ENCODE measurements around the gene HOXA10.

Gene HOXA10

DNA sequence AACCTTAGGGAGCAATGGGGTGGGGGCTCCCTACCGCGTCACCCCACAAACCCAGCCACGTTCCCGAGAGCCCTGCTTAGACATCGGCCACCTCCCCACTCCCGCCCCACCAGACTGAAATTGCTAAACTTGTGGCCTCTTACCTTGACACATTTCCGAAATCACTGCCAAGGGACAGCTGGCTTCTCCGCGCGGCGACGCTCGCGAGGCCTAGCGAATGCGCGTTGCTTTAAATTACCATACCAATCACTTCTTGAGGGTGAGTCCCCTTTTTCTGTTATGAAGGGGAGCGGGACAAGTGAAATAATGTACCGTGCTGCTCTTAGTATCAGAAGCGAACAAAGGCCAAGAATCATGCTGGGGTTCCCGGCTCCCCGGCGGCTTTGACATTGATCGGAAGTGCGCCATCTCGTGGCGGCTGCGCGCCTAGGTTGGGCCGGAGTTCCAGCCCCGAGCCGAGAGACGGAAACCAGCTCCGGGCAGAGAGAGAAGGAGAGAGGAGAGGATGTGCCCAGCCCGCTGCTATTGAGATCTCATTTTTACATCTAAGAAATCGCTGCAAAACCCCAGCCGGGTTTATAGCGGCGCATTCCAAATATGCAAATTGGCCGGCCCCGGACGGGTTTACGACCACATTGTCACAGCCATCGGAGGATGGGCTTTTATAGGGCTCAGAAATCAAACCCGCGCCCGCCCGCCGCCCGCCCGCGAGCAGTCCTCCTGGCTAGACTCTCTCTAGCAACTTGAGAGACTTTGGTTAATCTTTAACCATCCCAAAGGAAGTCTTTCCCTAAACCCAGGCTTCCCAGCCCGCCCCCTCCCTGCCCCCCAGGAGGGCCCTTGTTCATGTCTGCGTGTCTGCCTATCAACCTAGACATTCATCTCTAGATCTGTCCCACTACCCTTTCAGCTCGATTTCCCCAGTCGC is 5.6 kb upstream of the HOXA10 start:
- Histone ChIP-seq H3K4me1 (ENCODE audit: insufficient read depth, low read length) (no peaks in the 10 kb centered on the region), H3K36me3 (ENCODE audit: insufficient read depth, low read depth, low read length) (no peaks in the 10 kb centered on the region), H3K9me3 (ENCODE audit: insufficient read depth, low read depth, low read length) (peaks cover 10% of the 10 kb centered on the region), H3K9ac (ENCODE audit: low read depth, low read length) (no peak overlapping the region), H3K4me3 (ENCODE audit: low read length) (no peak overlapping the region), H3K27me3 (ENCODE audit: insufficient read depth, low read length) (peaks cover 100% of the 10 kb centered on the region), H3K27ac (ENCODE audit: low read length) (no peak overlapping the region)

DNA sequence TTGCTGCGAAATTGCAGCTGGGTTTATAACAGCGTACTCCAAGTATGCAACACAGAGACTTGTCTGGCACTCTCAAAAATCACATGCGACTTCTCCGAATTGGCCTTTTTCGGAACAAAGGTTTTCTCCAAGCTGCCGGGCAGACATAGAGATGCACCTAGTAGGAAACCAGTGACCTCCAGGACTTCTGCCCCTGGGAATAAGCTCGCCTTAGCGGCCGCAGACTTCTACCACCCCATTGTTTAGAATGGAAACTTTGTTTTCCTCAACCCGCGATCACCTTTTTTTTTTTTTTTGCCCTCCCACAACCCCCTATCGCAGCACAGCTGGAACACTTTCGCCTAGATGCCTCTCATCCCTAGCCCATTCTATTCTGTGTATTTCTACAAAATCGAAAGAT is 4.9 kb upstream of the HOXA10 start:
- Histone ChIP-seq H3K9ac (ENCODE audit: low read depth, low read length) (no peak overlapping the region), H3K27ac (ENCODE audit: low read length) (no peak overlapping the region), H3K27me3 (ENCODE audit: insufficient read depth, low read length) (peaks cover 100% of the 10 kb centered on the region)

DNA sequence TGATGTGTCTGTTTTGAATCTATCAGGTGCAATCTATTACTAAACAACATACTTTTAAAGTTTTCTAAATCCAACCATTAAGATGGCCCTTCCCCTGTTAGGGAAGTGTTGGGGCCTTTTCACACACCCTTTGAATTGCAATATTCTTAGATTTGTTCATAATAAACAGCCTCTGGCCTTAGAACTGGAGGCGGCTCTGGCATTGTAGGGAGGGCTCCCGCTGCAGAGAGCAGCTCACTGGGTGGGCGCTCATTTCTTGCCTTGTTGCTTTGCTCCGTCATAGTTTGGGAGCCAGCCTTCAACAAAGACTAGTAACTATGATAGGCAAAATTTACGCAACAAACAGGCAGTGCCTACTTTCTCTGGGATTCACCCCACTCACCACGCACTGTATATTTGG is 4.2 kb upstream of the HOXA10 start:
- peaks cover 100% of the 10 kb centered on the region for H3K27me3 ChIP-seq (ENCODE audit: insufficient read depth, low read length)
- H3K4me1 ChIP-seq (ENCODE audit: insufficient read depth, low read length) = no peaks in the 10 kb centered on the region
- H3K9ac ChIP-seq (ENCODE audit: low read depth, low read length) = no peak overlapping the region
- no peaks in the 10 kb centered on the region for H3K36me3 ChIP-seq (ENCODE audit: insufficient read depth, low read depth, low read length)
- no peak overlapping the region for H3K27ac ChIP-seq (ENCODE audit: low read length)
- peaks cover 10% of the 10 kb centered on the region for H3K9me3 ChIP-seq (ENCODE audit: insufficient read depth, low read depth, low read length)
- no peak overlapping the region for H3K4me3 ChIP-seq (ENCODE audit: low read length)

More for the DNA sequence above, 4.9 kb upstream of the HOXA10 start:
- H3K36me3 ChIP-seq (ENCODE audit: insufficient read depth, low read depth, low read length) = no peaks in the 10 kb centered on the region
- no peaks in the 10 kb centered on the region for H3K4me1 ChIP-seq (ENCODE audit: insufficient read depth, low read length)
- H3K4me3 ChIP-seq (ENCODE audit: low read length) = no peak overlapping the region
- peaks cover 10% of the 10 kb centered on the region for H3K9me3 ChIP-seq (ENCODE audit: insufficient read depth, low read depth, low read length)

DNA sequence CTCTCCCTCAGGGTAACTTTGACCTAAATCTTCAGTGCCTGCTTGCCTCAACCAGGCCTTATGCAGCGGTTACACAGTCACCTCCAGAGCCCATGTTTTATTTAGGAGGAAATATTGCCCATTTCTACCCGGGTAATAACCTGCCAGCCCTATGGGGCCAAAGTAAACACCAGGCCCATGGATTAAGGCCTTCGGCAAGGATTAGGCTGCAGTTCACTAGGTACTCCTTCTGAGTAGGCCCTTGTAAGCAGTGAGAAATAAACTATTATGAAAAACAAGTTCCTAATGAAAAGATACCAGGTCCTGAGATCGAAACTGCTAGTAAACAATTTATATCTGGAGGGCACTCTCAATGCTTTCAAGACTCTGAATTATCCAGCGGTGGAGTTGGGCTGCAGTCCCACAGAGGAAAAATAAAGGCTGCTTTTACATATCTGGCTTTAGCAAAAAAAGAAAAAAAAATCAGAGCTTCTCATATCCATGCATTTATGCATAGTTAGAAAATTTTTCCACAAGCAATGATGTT is 3.7 kb upstream of the HOXA10 start:
- H3K27me3 ChIP-seq (ENCODE audit: insufficient read depth, low read length) = peaks cover 100% of the 10 kb centered on the region
- no peak overlapping the region for H3K4me3 ChIP-seq (ENCODE audit: low read length)
- H3K4me1 ChIP-seq (ENCODE audit: insufficient read depth, low read length) = no peaks in the 10 kb centered on the region
- H3K9me3 ChIP-seq (ENCODE audit: insufficient read depth, low read depth, low read length) = peaks cover 10% of the 10 kb centered on the region
- no peak overlapping the region for H3K9ac ChIP-seq (ENCODE audit: low read depth, low read length)
- no peak overlapping the region for H3K27ac ChIP-seq (ENCODE audit: low read length)
- no peaks in the 10 kb centered on the region for H3K36me3 ChIP-seq (ENCODE audit: insufficient read depth, low read depth, low read length)

DNA sequence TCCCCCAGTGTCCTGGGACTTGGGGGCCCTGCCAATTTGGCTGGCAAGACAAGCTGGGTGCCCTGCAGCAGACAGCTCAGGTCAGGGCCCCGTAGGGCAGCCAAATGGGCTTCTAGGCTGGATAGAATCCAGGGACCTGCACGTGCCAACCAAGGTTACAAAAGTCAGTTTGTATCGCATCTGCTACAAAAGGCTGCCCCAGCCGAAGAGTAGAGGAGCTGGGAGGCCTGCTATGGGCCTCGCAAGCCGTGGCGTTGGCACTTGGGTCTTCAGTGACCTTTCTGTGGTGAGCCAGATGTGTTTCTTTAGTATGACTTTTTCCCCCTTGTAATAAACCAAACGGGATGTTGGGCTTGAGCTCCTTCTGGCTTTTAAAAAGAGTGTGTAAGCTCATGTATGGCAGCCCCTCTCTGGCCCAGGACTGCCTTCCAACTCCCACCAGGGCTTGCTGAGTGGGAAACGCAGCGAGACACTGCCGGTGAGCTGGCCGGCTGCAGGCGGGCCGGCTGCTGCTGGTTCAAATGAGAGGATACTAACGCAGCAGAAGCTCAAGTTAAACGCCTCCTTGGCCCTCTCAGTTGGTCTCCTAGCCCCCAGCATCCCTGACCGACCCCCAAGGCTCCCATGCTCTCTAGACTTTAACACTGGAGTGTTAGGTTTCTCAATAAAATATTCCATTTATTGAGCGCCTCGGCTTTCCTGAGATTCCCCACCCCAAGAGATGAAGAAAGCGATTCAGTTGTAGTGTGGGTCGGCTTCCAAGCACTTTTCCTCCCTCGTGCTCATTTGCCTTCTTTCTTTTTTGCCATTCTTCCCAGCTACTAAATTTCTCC is 3.1 kb upstream of the HOXA10 start:
- peaks cover 100% of the 10 kb centered on the region for H3K27me3 ChIP-seq (ENCODE audit: insufficient read depth, low read length)

DNA sequence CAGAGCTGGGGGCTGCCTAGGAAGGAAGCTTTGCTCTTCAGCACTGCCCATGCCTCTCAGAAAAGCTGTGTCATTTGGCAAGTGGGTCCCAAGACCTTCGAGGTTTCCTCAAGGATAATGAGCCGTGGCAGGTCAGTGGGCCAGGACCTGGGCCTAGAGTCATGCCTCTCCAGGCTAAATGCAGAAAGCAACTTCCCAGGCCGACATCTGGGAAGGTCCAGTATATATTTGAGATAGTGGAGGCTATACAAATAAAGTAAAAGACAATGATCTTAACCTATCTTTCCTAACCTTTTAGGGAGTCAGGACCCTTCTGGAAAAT is 2.4 kb upstream of the HOXA10 start:
- peaks cover 16% of the 10 kb centered on the region for H3K9me3 ChIP-seq (ENCODE audit: insufficient read depth, low read depth, low read length)
- peaks cover 100% of the 10 kb centered on the region for H3K27me3 ChIP-seq (ENCODE audit: insufficient read depth, low read length)
- no peaks in the 10 kb centered on the region for H3K36me3 ChIP-seq (ENCODE audit: insufficient read depth, low read depth, low read length)
- H3K4me1 ChIP-seq (ENCODE audit: insufficient read depth, low read length) = no peaks in the 10 kb centered on the region
- no peak overlapping the region for H3K4me3 ChIP-seq (ENCODE audit: low read length)
- H3K9ac ChIP-seq (ENCODE audit: low read depth, low read length) = no peak overlapping the region
- H3K27ac ChIP-seq (ENCODE audit: low read length) = no peak overlapping the region

More for the DNA sequence above, 3.1 kb upstream of the HOXA10 start:
- Histone ChIP-seq H3K36me3 (ENCODE audit: insufficient read depth, low read depth, low read length) (no peaks in the 10 kb centered on the region), H3K4me3 (ENCODE audit: low read length) (no peak overlapping the region), H3K9me3 (ENCODE audit: insufficient read depth, low read depth, low read length) (peaks cover 15% of the 10 kb centered on the region), H3K27ac (ENCODE audit: low read length) (no peak overlapping the region), H3K4me1 (ENCODE audit: insufficient read depth, low read length) (no peaks in the 10 kb centered on the region), H3K9ac (ENCODE audit: low read depth, low read length) (no peak overlapping the region)

DNA sequence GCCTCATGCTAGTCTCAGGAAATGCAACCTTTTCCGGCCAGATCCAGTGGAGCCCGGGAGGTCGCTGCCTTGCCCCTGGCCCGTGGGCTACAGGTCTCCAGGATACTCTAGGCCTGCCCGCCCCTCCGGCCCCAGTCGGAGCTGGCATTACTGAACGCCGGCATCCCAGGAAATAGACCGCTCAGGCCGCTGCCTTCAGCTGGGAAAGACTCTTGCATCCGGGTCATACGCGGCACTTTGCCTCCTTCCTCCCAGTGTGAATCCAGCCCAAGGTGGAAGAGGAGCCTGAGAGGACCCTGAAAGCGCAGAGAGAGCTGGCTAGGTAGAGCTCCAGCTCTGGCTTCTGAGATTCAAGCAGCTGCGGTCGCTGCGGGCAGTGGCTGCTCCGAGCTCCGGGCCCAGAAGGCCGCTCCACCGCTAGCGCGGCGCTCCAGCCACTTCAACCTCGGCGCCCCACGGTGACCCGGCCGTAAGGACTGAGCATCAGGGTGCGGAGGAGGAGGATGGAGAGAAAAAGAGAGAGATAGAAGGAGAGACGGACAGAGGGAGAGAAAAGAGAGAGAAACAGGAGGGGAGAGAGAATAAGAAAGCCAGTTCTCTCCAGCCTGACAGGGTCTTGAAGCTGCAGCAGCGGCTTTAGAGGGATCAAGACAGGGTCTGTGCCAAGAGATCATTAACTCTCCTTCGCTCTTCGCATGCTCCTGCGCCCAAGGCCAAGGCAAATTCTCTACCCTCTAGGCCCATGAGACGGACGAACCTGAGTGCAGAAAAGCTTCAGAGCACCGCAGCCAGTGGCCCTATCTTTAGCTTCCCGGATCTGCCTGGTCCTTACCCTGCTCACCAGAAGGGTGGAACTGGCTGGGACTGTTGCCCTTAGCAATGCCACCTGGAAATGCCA is 1.8 kb upstream of the HOXA10 start:
- no peaks in the 10 kb centered on the region for H3K4me1 ChIP-seq (ENCODE audit: insufficient read depth, low read length)
- no peak overlapping the region for H3K27ac ChIP-seq (ENCODE audit: low read length)
- H3K4me3 ChIP-seq (ENCODE audit: low read length) = no peak overlapping the region
- no peaks in the 10 kb centered on the region for H3K36me3 ChIP-seq (ENCODE audit: insufficient read depth, low read depth, low read length)
- H3K27me3 ChIP-seq (ENCODE audit: insufficient read depth, low read length) = peaks cover 100% of the 10 kb centered on the region
- peaks cover 16% of the 10 kb centered on the region for H3K9me3 ChIP-seq (ENCODE audit: insufficient read depth, low read depth, low read length)
- H3K9ac ChIP-seq (ENCODE audit: low read depth, low read length) = no peak overlapping the region

DNA sequence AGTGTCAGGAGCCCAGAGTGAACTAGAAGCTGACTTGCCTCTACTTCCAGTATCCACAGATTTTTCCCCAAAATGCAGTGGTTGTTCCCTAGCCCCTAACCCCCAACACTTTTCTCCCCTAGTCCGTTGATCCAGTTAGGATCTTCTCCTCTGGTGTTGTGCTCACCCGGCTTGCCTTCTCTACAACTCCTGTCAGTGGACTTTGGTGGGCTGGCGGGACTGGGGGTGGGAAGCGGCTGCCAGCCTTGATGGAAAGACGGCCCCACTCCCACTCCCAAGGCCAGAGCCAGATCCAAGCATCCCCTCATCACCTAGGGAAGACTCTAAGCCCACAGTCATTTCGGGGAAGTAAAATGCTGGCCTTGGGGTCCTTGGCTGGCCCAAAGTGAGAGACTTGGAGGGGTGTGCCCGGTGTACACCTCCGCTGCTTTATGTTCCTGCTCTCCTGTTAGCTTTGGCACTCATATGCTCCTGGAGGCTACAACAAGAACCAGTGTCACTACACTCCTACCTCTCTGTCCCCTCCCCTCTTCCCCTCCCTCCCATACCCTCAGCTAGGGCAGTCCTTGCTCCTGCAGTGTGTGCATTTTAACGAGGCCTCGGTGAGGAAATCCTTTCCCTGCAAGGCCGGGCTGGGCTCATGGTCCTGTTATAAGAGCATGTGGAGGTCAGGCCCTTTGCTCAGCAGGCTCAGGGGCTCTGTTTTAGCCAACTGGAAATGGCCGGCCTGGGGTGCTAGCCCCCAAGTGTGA is 930 bp upstream of the HOXA10 start:
- Histone ChIP-seq H3K27me3 (ENCODE audit: insufficient read depth, low read length) (peaks cover 100% of the 10 kb centered on the region), H3K9ac (ENCODE audit: low read depth, low read length) (no peak overlapping the region), H3K27ac (ENCODE audit: low read length) (no peak overlapping the region), H3K4me3 (ENCODE audit: low read length) (no peak overlapping the region), H3K9me3 (ENCODE audit: insufficient read depth, low read depth, low read length) (peaks cover 16% of the 10 kb centered on the region), H3K36me3 (ENCODE audit: insufficient read depth, low read depth, low read length) (no peaks in the 10 kb centered on the region), H3K4me1 (ENCODE audit: insufficient read depth, low read length) (no peaks in the 10 kb centered on the region)

DNA sequence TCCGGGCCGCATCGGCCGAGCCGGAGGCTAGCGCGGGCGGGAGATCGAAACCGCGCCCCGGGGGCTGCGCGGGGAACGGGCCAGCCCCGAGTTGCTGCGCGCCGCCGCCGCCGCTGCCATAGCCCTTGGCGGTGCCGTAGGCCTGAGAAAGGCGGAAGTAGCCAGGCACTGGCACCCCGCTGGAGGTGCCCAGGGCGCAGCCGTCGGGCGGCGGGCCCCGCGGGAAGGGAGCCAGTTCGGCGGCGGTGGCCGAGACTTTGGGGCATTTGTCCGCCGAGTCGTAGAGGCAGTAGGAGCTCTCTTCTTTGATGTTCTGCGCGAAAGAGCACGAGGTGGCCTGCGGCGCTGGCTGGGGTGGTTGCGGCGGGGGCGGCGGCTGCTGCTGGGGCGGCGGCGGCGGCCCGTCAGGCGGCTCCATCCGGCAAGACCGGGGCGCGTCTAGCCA is 587 bp downstream of the HOXA10 start:
- Histone ChIP-seq H3K9ac (ENCODE audit: low read depth, low read length) (no peak overlapping the region), H3K9me3 (ENCODE audit: insufficient read depth, low read depth, low read length) (peaks cover 16% of the 10 kb centered on the region), H3K4me3 (ENCODE audit: low read length) (no peak overlapping the region), H3K4me1 (ENCODE audit: insufficient read depth, low read length) (no peaks in the 10 kb centered on the region), H3K36me3 (ENCODE audit: insufficient read depth, low read depth, low read length) (no peaks in the 10 kb centered on the region), H3K27ac (ENCODE audit: low read length) (no peak overlapping the region), H3K27me3 (ENCODE audit: insufficient read depth, low read length) (peaks cover 100% of the 10 kb centered on the region)

DNA sequence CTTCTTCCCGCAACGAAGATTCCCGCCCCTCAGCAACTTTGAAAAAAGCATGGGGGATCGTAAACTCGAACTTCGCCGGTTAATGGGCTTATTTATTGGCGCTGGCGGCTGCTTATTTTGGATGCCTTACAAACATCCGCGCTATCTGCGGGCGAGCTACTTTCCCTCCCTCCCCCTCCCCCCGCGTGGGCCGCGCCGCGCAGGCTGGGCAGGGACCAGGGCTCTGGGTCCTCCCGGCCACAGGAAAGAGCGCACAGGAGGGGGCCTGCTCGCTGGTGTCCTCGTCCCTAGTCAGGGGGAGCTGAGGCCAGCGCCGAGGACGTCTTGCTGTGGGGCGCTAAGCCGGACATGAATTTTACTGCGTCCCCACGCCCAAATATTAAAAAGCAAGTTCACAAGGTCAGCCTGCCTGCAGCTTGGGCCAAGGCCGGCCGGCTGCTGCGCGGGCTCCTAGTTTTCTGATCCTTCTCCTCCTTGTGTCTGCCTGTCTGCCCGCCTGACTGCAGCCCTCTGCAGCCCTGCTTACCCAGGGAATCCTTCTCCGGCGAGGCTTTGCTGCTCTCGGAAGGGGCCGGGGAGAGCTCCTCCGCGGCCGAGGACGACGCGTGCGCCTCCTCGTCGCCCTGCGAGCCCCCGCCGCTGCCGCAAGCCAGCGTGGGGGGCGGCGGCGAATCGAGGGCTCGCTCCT is 1.2 kb downstream of the HOXA10 start:
- H3K27me3 ChIP-seq (ENCODE audit: insufficient read depth, low read length) = peaks cover 100% of the 10 kb centered on the region
- no peaks in the 10 kb centered on the region for H3K4me1 ChIP-seq (ENCODE audit: insufficient read depth, low read length)
- no peak overlapping the region for H3K9ac ChIP-seq (ENCODE audit: low read depth, low read length)
- H3K27ac ChIP-seq (ENCODE audit: low read length) = no peak overlapping the region
- no peaks in the 10 kb centered on the region for H3K36me3 ChIP-seq (ENCODE audit: insufficient read depth, low read depth, low read length)
- H3K4me3 ChIP-seq (ENCODE audit: low read length) = no peak overlapping the region
- H3K9me3 ChIP-seq (ENCODE audit: insufficient read depth, low read depth, low read length) = peaks cover 18% of the 10 kb centered on the region
